Small intestine (tissue), 7 donors: ENCODE data around the gene FARS2. TPM values are rescaled to one million over a fixed set of nuclear protein-coding genes. Genes with fewer than 3 reads are reported as not detected.

ENCODE experiments used
- DNase-seq, 2 donors: peaks; one replicate each; pipeline versions ENCODE4 v3.0.0 to v3.0.0-alpha.2; 2013
- FAIRE-seq: peaks from 2 replicates; lab custom pipeline; 2012; peaks lifted over from hg19 to GRCh38; lab: Jason Lieb, UNC
- H3K27ac ChIP-seq, 3 donors: one replicate each; pipeline ENCODE4 v1.5.1; 2013; ENCODE audit warnings: low read length in 2 of 3, mild to moderate bottlenecking in 2 of 3, control low read depth in 1 of 3, inconsistent platforms in 1 of 3, low read depth in 1 of 3, moderate library complexity in 1 of 3
- H3K27me3 ChIP-seq, 3 donors: one replicate each; pipeline ENCODE4 v1.6.1; 2013; ENCODE audit warnings: low read length in 3 of 3, inconsistent platforms in 1 of 3; ENCODE audit not compliant: control insufficient read depth in 3 of 3, insufficient read depth in 3 of 3
- H3K36me3 ChIP-seq, 3 donors: one replicate each; pipeline ENCODE4 v1.6.1; 2013; ENCODE audit warnings: low read length in 3 of 3, inconsistent platforms in 1 of 3, low read depth in 1 of 3, mild to moderate bottlenecking in 1 of 3, moderate library complexity in 1 of 3; ENCODE audit not compliant: control insufficient read depth in 3 of 3, insufficient read depth in 2 of 3
- H3K4me1 ChIP-seq, 3 donors: one replicate each; pipeline ENCODE4 v1.6.1; 2013; ENCODE audit warnings: low read length in 2 of 3, inconsistent platforms in 1 of 3, low read depth in 1 of 3, mild to moderate bottlenecking in 1 of 3, moderate library complexity in 1 of 3; ENCODE audit not compliant: control insufficient read depth in 3 of 3, insufficient read depth in 2 of 3
- H3K4me3 ChIP-seq, 3 donors: one replicate each; pipeline ENCODE4 v1.5.1; 2013; ENCODE audit warnings: low read length in 3 of 3, control low read depth in 1 of 3, inconsistent platforms in 1 of 3, low read depth in 1 of 3, mild to moderate bottlenecking in 1 of 3, moderate library complexity in 1 of 3
- H3K9me3 ChIP-seq, 2 donors: one replicate each; pipeline ENCODE4 v1.6.1; 2013; ENCODE audit warnings: low read depth in 1 of 2, low read length in 1 of 2; ENCODE audit not compliant: control insufficient read depth in 2 of 2, insufficient read depth in 1 of 2
- WGBS, 3 donors: extraction: QIAGEN DNeasy Blood & Tissue Kit; methylation state at CpG; one replicate each; pipeline ENCODE4 v1.1.7; 2013; 5-methylcytosine and 5-hydroxymethylcytosine counted together
- polyA plus RNA-seq, 4 donors: library from polyadenylated mRNA; stranded (reverse) in 3 of 4; unstranded in 1 of 4; fragments of 200-250 nt in 3 of 4; fragments of 120-200 nt in 1 of 4; gene quantifications; one replicate each; pipeline versions ENCODE4 v1.2.1 to v1.2.3, GENCODE V29; 2013
- donor health status: healthy with polysubstance abuse.
- donor health status: control.
- donor health status: control.
- donor health status: Bipolar disorder and iron deficiency.
- donor health status: healthy.

FARS2 gene
- polyA plus RNA-seq, 4 donors = 6.0 to 16.6 (median 11.8) TPM

- no peak overlapping the region for H3K4me3 ChIP-seq
- no peaks in the 10 kb centered on the region for H3K9me3 ChIP-seq
- FAIRE-seq = no peak
- no peak overlapping the region for H3K27ac ChIP-seq
- peaks cover 0 to 4% (median 2%) of the 10 kb centered on the region in 3 donors for H3K36me3 ChIP-seq
- no peaks in the 10 kb centered on the region for H3K4me1 ChIP-seq
- WGBS, 3 donors = 91 to 97% (median 92%) methylated on average over 3 of the region's 3 CpGs
- no peak for DNase-seq
- H3K27me3 ChIP-seq = no peaks in the 10 kb centered on the region
These were observed 214.5 kb downstream of the FARS2 start for GRCh38 chr6:5475779-5476178.

GRCh38 chr6:5478380-5478779 lies 217.1 kb downstream of the FARS2 start:
- FAIRE-seq = no peak
- peaks cover 0 to 2% (median 2%) of the 10 kb centered on the region in 3 donors for H3K36me3 ChIP-seq
- H3K4me1 ChIP-seq = no peaks in the 10 kb centered on the region
- H3K4me3 ChIP-seq = no peak overlapping the region
- no peak overlapping the region for H3K27ac ChIP-seq
- H3K27me3 ChIP-seq = no peaks in the 10 kb centered on the region
- no peaks in the 10 kb centered on the region for H3K9me3 ChIP-seq
- no peak for DNase-seq
- WGBS, 3 donors = 93 to 95% (median 95%) methylated on average over 6 of the region's 6 CpGs

- H3K9me3 ChIP-seq = no peaks in the 10 kb centered on the region
- no peak overlapping the region for H3K27ac ChIP-seq
- H3K27me3 ChIP-seq = no peaks in the 10 kb centered on the region
- no peaks in the 10 kb centered on the region for H3K4me1 ChIP-seq
- DNase-seq (no peak), FAIRE-seq (no peak)
- peaks cover 0 to 2% (median 0%) of the 10 kb centered on the region in 3 donors for H3K36me3 ChIP-seq
- 78 to 88% (median 81%) methylated on average over 8 of the region's 8 CpGs for WGBS, 3 donors
- H3K4me3 ChIP-seq = no peak overlapping the region
These were observed 219.7 kb downstream of the FARS2 start for GRCh38 chr6:5481033-5481432.

GRCh38 chr6:5481750-5482149 lies 220.4 kb downstream of the FARS2 start:
- Histone ChIP-seq H3K9me3 (no peaks in the 10 kb centered on the region), H3K27ac (no peak overlapping the region), H3K4me3 (no peak overlapping the region), H3K27me3 (no peaks in the 10 kb centered on the region), H3K36me3 (peaks cover 0 to 2% (median 0%) of the 10 kb centered on the region in 3 donors), H3K4me1 (no peaks in the 10 kb centered on the region)
- DNase-seq (no peak), FAIRE-seq (no peak)
- whole genome bisulfite sequencing, 3 donors = 87 to 94% (median 88%) methylated on average over 9 of the region's 9 CpGs

- 89 to 94% (median 89%) methylated on average over 3 of the region's 3 CpGs for WGBS, 3 donors
- DNase-seq (no peak), FAIRE-seq (no peak)
- Histone ChIP-seq H3K4me1 (no peaks in the 10 kb centered on the region), H3K27me3 (no peaks in the 10 kb centered on the region), H3K9me3 (no peaks in the 10 kb centered on the region), H3K36me3 (peaks cover 0 to 7% (median 3%) of the 10 kb centered on the region in 3 donors), H3K4me3 (no peak overlapping the region), H3K27ac (no peak overlapping the region)
These were observed 221.3 kb downstream of the FARS2 start for GRCh38 chr6:5482619-5483018.

GRCh38 chr6:5484692-5485091 lies 223.4 kb downstream of the FARS2 start:
- no peak for DNase-seq
- Histone ChIP-seq H3K36me3 (peaks cover 0 to 6% (median 3%) of the 10 kb centered on the region in 3 donors), H3K4me1 (no peaks in the 10 kb centered on the region), H3K4me3 (no peak overlapping the region), H3K27ac (no peak overlapping the region), H3K9me3 (no peaks in the 10 kb centered on the region), H3K27me3 (no peaks in the 10 kb centered on the region)
- no peak for FAIRE-seq
- 95 to 98% (median 96%) methylated on average over 3 of the region's 3 CpGs for WGBS, 3 donors

- Histone ChIP-seq H3K9me3 (no peaks in the 10 kb centered on the region), H3K4me1 (no peaks in the 10 kb centered on the region), H3K27me3 (no peaks in the 10 kb centered on the region), H3K4me3 (no peak overlapping the region), H3K36me3 (peaks cover under 1 to 6% (median 3%) of the 10 kb centered on the region in 3 donors), H3K27ac (no peak overlapping the region)
- WGBS, 3 donors = 65 to 72% (median 69%) methylated on average over 2 of the region's 2 CpGs
- FAIRE-seq (no peak), DNase-seq (no peak)
These were observed 224.9 kb downstream of the FARS2 start for GRCh38 chr6:5486214-5486613.

- DNase-seq (no peak), FAIRE-seq (no peak)
- Histone ChIP-seq H3K4me3 (no peak overlapping the region), H3K27me3 (no peaks in the 10 kb centered on the region), H3K4me1 (no peaks in the 10 kb centered on the region), H3K9me3 (no peaks in the 10 kb centered on the region), H3K27ac (no peak overlapping the region), H3K36me3 (peaks cover 2 to 6% (median 3%) of the 10 kb centered on the region in 3 donors)
- WGBS, 3 donors = 69 to 100% (median 97%) methylated on average over 1 of the region's 1 CpG
These were observed 229.3 kb downstream of the FARS2 start for GRCh38 chr6:5490501-5491069.

- no peaks in the 10 kb centered on the region for H3K4me1 ChIP-seq
- H3K9me3 ChIP-seq = no peaks in the 10 kb centered on the region
- no peak overlapping the region for H3K4me3 ChIP-seq
- peaks cover 0 to 3% (median 2%) of the 10 kb centered on the region in 3 donors for H3K36me3 ChIP-seq
- H3K27me3 ChIP-seq = no peaks in the 10 kb centered on the region
- H3K27ac ChIP-seq = no peak overlapping the region
- FAIRE-seq (no peak), DNase-seq (no peak)
- 74 to 80% (median 79%) methylated on average over 2 of the region's 2 CpGs for WGBS, 3 donors
These were observed 231.0 kb downstream of the FARS2 start for GRCh38 chr6:5492356-5492755.
